ENCODE measurements around the gene LYRM2. TPM values are rescaled to one million over a fixed set of nuclear protein-coding genes. Genes with fewer than 3 reads are reported as not detected.

Gene LYRM2
- total and polyA plus RNA-seq, 9 of the 15 experiments (the other 6 are each of a cell fraction or from before 2014, with no cell fraction given) = 13.9 to 115 (median 42.9) TPM

DNA sequence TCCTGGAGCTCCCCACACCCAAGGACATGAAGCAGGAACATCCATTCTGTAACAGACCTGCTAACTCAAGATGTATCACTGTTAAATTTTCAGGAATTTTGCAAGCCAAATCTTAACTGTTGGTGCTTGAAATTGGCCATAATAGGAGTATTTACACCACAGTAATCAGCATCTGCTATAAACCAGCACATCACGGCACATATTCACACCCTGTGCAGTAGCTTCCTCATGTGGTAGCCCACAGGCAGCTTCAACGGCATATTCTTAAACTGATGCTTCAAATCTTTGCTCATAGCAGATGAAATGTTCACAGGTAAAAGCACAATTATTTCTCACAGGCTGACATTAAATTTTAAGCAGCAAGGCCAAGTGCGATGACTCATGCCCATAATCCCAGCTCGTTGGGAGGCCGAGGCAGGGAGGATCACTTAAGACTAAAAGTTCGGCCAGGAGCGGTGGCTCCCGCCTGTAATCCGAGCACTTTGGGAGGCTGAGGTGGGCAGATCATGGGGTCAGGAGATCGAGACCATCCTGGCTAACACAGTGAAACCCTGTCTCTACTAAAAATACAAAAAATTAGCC is 43.5 kb upstream of the LYRM2 start (continued):
- TF ChIP-seq, protein P1, sequence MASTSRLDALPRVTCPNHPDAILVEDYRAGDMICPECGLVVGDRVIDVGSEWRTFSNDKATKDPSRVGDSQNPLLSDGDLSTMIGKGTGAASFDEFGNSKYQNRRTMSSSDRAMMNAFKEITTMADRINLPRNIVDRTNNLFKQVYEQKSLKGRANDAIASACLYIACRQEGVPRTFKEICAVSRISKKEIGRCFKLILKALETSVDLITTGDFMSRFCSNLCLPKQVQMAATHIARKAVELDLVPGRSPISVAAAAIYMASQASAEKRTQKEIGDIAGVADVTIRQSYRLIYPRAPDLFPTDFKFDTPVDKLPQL (IDR thresholded peaks at IDR 0.05; ENCODE audit: extremely low read depth, insufficient read length) = no peak

DNA sequence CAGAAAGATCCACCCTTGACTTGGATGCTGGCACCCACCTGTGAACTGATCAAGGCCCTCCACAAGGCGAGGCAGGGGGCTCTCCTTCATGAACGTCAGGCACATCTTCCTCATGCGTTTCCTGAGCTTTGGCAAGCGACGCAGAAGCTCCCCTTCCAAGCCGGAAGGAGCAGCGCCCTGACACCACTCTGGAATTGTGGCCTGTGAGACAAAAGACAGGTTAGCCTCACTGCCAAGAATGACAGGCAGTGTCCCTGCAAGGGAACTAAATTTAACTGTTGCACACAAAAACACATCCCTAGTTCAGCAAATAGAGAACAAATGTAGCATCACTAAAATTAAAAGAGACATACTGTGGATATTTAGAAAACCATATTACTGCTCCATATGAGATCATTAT is 42.0 kb upstream of the LYRM2 start:
- H3K79me2 ChIP-seq (ENCODE audit: control insufficient read depth, insufficient read depth, low read length) = no peaks in the 10 kb centered on the region; the same call in 2 of the 3 replicates
- ChIA-PET POLR2A (no interaction called here), CTCF (ENCODE audit: low intra/inter-chr PET ratio) (no interaction called here)
- H3K9ac ChIP-seq (ENCODE audit: insufficient read depth in 1 of 2, low read depth in 2 of 2, low read length in 2 of 2) = no peak overlapping the region
- H3K4me1 ChIP-seq (replicated peaks in 1 of 2; ENCODE audit: control insufficient read depth in 2 of 2, insufficient read depth in 2 of 2, low read length in 2 of 2) = no peaks in the 10 kb centered on the region
- H3K27me3 ChIP-seq (ENCODE audit: control insufficient read depth in 2 of 2, insufficient read depth in 2 of 2, low read length in 2 of 2) = no peaks in the 10 kb centered on the region
- 85% methylated on average over 7 of the region's 7 CpGs for WGBS (ENCODE audit: insufficient coverage, low coverage, missing lambda C conversion rate)
- FAIRE-seq = no peak
- DNase-seq (ENCODE audit: extremely low read depth in 1 of 4, low spot score in 3 of 4) = no peak
- in situ Hi-C loops (cut with MboI) (no loop called here), intact Hi-C loops (cut with micrococcal nuclease) (no loop called here)
- H3K9me1 ChIP-seq (ENCODE audit: control insufficient read depth, insufficient read depth, low read length) = no peaks in the 10 kb centered on the region
- H3K27ac ChIP-seq (ENCODE audit: extremely low read depth, low read depth, low read length) = no peak overlapping the region
- no peak overlapping the region for H2AFZ ChIP-seq (ENCODE audit: low read depth, low read length)
- H3K9me3 ChIP-seq (replicated peaks; ENCODE audit: control insufficient read depth, insufficient read depth, low read depth, low read length) = no peaks in the 10 kb centered on the region
- no TSS peak for BruUV-seq (replicated peaks)
- peaks cover 95% of the 10 kb centered on the region for H3K36me3 ChIP-seq (ENCODE audit: control insufficient read depth, insufficient read depth, low read length)
- no peak for ATAC-seq
- H3K4me2 ChIP-seq (ENCODE audit: insufficient read depth, low read length) = no peak overlapping the region
- no peak overlapping the region for H3K4me3 ChIP-seq
- H4K20me1 ChIP-seq (replicated peaks; ENCODE audit: control insufficient read depth, insufficient read depth, low read length) = no peaks in the 10 kb centered on the region; the same call in 1 of the 2 replicates
- TF ChIP-seq ZBTB8A (IDR thresholded peaks at IDR 0.05; ENCODE audit: partially characterized antibody) (no peak), ZNF395 (CRISPR knock-in tag; IDR thresholded peaks at IDR 0.05) (no peak), NFRKB (IDR thresholded peaks at IDR 0.05; ENCODE audit: low read depth) (no peak), HMBOX1 (IDR thresholded peaks at IDR 0.05) (no peak), GTF2A2 (tag; IDR thresholded peaks at IDR 0.05) (no peak), BCOR (IDR thresholded peaks at IDR 0.05) (no peak), MCM7 (IDR thresholded peaks at IDR 0.05) (no peak), ZZZ3 (IDR thresholded peaks at IDR 0.05) (no peak), SMARCB1 (IDR thresholded peaks at IDR 0.05; ENCODE audit: insufficient read length, low read depth) (no peak), CSDE1 (IDR thresholded peaks at IDR 0.05) (no peak), ZNF316 (IDR thresholded peaks at IDR 0.05) (no peak), ZNF324 (CRISPR knock-in tag; IDR thresholded peaks at IDR 0.05) (no peak), NFIC (IDR thresholded peaks at IDR 0.05) (no peak), CTBP1 (IDR thresholded peaks at IDR 0.05; ENCODE audit: borderline replicate concordance) (no peak), TAF1 (IDR thresholded peaks at IDR 0.05; ENCODE audit: control insufficient read depth, extremely low read depth, insufficient read depth, low read length, severe bottlenecking) (no peak)
- TF ChIP-seq, protein P2, sequence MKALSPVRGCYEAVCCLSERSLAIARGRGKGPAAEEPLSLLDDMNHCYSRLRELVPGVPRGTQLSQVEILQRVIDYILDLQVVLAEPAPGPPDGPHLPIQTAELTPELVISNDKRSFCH (CRISPR knock-in tag; IDR thresholded peaks at IDR 0.05) = no peak
- TF ChIP-seq, protein P2 (tag; IDR thresholded peaks at IDR 0.05) = no peak
- TF ChIP-seq, protein P3, sequence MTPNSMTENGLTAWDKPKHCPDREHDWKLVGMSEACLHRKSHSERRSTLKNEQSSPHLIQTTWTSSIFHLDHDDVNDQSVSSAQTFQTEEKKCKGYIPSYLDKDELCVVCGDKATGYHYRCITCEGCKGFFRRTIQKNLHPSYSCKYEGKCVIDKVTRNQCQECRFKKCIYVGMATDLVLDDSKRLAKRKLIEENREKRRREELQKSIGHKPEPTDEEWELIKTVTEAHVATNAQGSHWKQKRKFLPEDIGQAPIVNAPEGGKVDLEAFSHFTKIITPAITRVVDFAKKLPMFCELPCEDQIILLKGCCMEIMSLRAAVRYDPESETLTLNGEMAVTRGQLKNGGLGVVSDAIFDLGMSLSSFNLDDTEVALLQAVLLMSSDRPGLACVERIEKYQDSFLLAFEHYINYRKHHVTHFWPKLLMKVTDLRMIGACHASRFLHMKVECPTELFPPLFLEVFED (CRISPR knock-in tag; conservative IDR thresholded peaks at IDR 0.05) = no peak

Data from K562 (cell line).